GM10266 (cell line): ENCODE measurements around the gene BAIAP2L1.
A peak's percentile ranks its signal among the peaks of the same experiment; 100 is the strongest.
"Not testable (repeated sequence)": the region's sequence is repeated elsewhere in the genome, so short reads cannot be mapped to it uniquely, and the experiment has no call there.

Experiments used
- DNase-seq: peaks from one replicate; pipeline ENCODE4 v3.0.0; 2012; ENCODE audit errors: extremely low spot score
- TF ChIP-seq, protein P1 (sequence below): IDR thresholded peaks from 2 replicates; pipeline ENCODE4 v1.5.1; 2012; ENCODE audit warnings: mild to moderate bottlenecking, low read depth; ENCODE audit not compliant: control insufficient read depth, insufficient read depth; ENCODE audit errors: missing control alignments

BAIAP2L1 gene, protein sequence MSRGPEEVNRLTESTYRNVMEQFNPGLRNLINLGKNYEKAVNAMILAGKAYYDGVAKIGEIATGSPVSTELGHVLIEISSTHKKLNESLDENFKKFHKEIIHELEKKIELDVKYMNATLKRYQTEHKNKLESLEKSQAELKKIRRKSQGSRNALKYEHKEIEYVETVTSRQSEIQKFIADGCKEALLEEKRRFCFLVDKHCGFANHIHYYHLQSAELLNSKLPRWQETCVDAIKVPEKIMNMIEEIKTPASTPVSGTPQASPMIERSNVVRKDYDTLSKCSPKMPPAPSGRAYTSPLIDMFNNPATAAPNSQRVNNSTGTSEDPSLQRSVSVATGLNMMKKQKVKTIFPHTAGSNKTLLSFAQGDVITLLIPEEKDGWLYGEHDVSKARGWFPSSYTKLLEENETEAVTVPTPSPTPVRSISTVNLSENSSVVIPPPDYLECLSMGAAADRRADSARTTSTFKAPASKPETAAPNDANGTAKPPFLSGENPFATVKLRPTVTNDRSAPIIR

DNA sequence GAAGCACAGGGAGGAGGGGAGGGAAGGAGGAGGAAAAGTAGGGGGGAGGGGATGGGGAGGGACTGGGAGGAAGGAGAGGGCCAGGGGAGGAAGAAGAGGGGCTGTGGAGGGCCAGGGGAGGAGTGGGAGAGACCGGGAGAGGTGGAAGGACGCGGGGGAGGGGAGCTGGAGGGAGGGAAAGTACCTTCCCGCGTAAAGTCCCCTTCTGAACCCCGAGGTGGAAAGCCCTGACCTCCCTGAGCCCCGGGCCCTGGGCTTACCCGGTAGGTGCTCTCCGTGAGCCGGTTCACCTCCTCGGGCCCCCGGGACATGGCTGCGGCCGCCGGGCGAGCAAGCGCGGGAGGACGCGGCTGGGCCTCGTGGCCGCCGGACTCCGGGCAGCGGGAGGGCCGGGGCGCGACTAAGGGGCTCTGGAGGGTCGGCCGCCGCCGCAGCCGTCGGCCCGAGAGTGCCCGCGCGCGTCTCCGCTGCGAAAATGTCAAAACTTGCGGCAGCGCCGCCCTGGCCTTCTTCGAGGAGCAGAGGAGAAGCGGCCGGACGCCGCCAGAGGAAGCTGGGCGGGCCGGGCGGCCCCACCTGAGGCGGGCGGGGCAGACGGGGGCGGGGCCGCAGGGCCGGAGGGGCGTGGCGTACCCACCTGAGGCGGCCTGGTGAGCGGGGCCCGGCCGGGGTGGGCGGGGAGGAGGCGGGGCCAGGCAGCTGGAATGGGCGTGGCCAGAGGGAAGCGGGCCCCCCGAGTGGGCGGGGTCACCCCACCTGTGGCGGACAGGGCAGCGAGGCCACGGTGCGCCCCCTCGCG, at the start of gene BAIAP2L1:
Gene BAIAP2L1 (minus strand): TSS at position 549 of the 799 bp plus-strand sequence. CDS start 238 bp downstream, at position 311.
- TF ChIP-seq, protein P1, sequence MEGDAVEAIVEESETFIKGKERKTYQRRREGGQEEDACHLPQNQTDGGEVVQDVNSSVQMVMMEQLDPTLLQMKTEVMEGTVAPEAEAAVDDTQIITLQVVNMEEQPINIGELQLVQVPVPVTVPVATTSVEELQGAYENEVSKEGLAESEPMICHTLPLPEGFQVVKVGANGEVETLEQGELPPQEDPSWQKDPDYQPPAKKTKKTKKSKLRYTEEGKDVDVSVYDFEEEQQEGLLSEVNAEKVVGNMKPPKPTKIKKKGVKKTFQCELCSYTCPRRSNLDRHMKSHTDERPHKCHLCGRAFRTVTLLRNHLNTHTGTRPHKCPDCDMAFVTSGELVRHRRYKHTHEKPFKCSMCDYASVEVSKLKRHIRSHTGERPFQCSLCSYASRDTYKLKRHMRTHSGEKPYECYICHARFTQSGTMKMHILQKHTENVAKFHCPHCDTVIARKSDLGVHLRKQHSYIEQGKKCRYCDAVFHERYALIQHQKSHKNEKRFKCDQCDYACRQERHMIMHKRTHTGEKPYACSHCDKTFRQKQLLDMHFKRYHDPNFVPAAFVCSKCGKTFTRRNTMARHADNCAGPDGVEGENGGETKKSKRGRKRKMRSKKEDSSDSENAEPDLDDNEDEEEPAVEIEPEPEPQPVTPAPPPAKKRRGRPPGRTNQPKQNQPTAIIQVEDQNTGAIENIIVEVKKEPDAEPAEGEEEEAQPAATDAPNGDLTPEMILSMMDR, result no peak
- DNase-seq, result peak; percentile 98

DNA sequence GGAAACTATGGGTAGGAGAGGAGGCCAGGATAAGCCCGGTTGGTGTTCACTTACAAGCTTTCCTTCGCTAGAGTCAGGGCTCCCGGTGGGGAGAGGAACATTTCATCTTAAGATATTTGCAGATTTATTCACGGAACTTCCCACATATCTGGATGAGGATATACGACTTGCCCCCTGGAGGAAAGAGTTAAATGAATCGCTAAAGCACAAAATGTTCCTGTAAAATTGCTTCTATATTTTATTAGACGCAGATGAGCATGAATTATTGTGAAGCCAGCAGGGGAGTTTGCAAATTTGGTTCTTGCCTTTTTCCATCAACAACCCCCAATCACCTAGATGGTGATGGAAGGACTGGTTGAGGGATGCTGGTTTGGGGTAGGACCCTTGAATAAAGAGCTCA, 47.9 kb upstream of the BAIAP2L1 start:
- TF ChIP-seq, protein P1, result no peak
- DNase-seq, result no peak

DNA sequence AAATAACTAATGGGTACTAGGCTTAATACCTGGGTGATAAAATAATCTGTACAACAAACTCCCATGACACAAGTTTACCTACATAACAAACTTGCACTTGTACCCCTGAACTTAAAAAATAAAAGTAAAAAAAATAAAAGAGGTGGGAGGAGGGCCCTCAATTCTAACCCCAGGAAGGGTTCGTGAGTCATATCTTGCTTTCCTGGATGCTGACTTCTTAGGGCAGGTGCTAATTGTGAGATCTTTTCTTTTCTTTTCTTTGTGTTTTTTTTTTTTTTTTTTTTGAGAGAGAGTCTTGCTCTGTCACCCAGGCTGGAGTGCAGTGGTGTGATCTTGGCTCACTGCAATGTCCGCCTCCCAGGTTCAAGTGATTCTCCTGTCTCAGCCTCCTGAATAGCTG, 40.1 kb upstream of the BAIAP2L1 start:
- not testable (repeated sequence) for DNase-seq

DNA sequence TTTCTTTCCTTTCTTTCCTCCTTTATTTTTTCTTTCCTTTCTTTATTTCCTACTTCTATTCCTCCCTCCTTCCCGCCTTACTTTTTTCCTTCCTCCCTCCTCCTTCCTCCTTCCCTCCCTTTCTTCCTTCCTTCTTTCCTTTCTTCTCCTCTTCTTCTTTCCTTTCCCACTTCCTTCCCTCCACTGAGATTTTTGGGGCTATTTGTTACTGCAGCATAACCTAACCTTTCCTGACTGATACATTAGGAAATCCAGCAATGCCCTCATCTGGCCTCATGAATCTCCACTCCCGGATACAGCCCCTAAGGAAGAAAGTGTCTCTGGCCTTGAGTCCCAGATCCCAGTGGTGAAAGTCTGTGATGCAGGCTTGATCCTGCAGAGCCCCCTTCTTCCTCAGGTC, 38.6 kb upstream of the BAIAP2L1 start:
- TF ChIP-seq, protein P1, result no peak
- no peak for DNase-seq

DNA sequence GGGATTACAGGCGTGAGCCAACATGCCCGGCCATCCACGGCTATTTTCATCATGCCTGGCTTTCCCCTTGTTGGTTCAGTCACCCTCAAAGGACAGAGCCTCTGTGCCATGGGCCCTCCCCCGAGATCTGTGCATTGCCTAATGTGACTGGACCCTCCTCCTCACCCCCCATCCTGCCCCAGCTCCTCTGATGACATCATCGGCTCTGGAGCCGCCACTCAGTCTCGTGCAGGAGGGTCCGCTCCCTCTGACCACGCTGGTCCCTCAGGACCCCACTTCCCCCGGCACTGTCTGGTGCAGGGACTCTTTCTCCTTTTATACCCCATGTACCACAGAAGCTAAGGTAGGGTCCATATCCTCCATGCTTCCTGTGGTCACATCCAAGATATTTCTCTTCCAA, 33.2 kb upstream of the BAIAP2L1 start:
- DNase-seq, result no peak
- TF ChIP-seq, protein P1, result no peak

DNA sequence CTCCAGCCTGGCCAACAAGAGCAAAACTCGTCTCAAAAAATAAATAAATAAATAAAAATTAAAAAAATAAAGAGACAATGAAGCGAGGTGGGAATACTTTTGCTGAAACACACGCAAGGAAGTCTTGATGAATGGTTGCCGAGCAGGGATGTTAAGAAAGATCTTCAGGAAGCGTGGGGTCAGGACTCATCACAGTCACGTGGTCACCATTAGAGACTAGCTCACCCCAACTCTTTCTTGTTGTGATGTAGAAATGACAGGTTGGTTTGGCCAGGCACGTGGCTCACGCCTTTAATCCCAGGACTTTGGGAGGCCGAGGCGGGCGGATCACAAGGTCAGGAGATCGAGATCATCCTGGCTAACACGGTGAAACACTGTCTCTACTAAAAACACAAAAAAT, 28.9 kb upstream of the BAIAP2L1 start:
- TF ChIP-seq, protein P1, result no peak
- no peak for DNase-seq

DNA sequence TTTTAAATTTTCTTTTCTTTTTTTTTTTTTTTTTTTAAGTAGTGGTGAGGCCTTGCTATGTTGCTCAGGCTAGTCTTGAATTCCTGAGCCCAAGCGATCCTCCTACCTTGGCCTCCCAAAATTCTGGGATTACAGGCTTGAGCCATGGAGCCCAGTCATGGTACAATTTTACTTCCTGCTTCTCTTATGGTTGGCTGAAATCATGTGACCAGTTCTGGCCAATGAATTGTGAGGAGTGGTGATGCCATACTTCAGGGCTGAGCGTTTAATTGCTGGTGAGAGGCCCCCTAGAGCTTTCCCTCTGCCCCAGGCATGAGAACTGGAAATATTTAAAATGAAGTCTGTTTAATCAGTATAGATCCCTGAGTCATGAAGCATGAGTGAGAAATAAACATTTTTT, 22.2 kb upstream of the BAIAP2L1 start:
- TF ChIP-seq, protein P1, result no peak
- no peak for DNase-seq
